Effector memory CD4-positive, alpha-beta T cell (primary cell): ENCODE measurements around the gene TBC1D3B.

Experiments
- DNase-seq, 3 donors: peaks; one replicate each; pipeline ENCODE4 v3.0.0-alpha.2; 2020
- H3K27ac ChIP-seq: 2 replicates; pipeline ENCODE4 v1.7.0; 2013; ENCODE audit warnings: mild to moderate bottlenecking, low read length, moderate library complexity; ENCODE audit not compliant: insufficient read depth, poor library complexity, severe bottlenecking
- H3K27me3 ChIP-seq: replicated peaks from 2 replicates; pipeline ENCODE4 v1.7.0; 2013; ENCODE audit warnings: mild to moderate bottlenecking, low read length; ENCODE audit not compliant: insufficient read depth, control insufficient read depth, poor library complexity, severe bottlenecking
- H3K36me3 ChIP-seq: 2 replicates; pipeline ENCODE4 v1.7.0; 2013; ENCODE audit warnings: mild to moderate bottlenecking, low read length, moderate library complexity; ENCODE audit not compliant: control insufficient read depth, insufficient read depth
- H3K4me1 ChIP-seq: 2 replicates; pipeline ENCODE4 v1.7.0; 2013; ENCODE audit warnings: low read length, mild to moderate bottlenecking; ENCODE audit not compliant: control insufficient read depth, insufficient read depth, poor library complexity, severe bottlenecking
- H3K4me3 ChIP-seq: 2 replicates; pipeline ENCODE4 v1.7.0; 2013; ENCODE audit warnings: low read length, low read depth, mild to moderate bottlenecking; ENCODE audit not compliant: insufficient read depth, poor library complexity, severe bottlenecking
- H3K9me3 ChIP-seq: 2 replicates; pipeline ENCODE4 v1.7.0; 2013; ENCODE audit warnings: mild to moderate bottlenecking, low read length, moderate library complexity; ENCODE audit not compliant: control insufficient read depth

Gene TBC1D3B

DNA sequence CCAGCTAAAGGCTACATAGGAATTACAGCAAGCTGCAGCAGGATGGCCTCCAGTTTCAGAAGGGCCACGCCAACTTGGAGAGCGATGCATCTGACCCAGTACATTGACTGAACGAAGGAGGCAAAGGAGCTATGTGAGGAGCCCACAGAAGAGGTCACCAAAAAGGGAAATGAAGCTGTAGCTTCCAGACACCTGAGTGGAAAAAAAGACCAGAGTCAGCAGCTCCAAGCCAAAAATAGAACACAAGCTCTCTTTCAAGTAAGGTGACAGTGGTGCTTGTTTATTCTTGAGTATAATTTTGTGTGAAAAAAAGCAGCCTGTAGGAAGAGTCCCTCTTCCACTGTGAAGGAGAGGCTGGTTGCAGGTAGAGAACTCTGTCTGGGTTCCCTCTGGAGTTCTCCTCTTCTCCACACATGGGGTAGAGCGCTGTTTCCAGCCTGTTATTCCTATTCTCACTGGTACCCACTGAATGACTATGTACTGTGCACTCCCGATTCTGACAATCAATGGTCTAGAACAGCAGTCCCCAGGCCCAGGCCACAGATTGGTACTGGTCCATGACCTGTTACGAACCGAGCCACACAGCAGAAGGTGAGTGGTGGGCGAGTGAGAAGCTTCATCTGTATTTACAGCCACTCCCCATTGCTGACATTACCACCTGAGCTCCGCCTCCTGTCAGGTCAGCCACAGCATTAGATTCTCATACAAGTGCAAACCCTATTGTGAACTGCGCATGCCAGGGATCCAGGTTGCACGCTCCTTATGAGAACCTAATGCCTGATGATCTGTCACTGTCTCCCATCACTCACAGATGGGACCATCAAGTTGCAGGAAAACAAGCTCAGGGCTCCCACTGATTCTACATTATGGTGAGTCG, 57.7 kb downstream of the TBC1D3B start:
- no peak overlapping the region for H3K27ac ChIP-seq
- no peaks in the 10 kb centered on the region for H3K4me1 ChIP-seq
- no peak for DNase-seq
- H3K27me3 ChIP-seq = no peaks in the 10 kb centered on the region
- H3K36me3 ChIP-seq = no peaks in the 10 kb centered on the region
- H3K4me3 ChIP-seq = no peak overlapping the region
- H3K9me3 ChIP-seq = no peaks in the 10 kb centered on the region

DNA sequence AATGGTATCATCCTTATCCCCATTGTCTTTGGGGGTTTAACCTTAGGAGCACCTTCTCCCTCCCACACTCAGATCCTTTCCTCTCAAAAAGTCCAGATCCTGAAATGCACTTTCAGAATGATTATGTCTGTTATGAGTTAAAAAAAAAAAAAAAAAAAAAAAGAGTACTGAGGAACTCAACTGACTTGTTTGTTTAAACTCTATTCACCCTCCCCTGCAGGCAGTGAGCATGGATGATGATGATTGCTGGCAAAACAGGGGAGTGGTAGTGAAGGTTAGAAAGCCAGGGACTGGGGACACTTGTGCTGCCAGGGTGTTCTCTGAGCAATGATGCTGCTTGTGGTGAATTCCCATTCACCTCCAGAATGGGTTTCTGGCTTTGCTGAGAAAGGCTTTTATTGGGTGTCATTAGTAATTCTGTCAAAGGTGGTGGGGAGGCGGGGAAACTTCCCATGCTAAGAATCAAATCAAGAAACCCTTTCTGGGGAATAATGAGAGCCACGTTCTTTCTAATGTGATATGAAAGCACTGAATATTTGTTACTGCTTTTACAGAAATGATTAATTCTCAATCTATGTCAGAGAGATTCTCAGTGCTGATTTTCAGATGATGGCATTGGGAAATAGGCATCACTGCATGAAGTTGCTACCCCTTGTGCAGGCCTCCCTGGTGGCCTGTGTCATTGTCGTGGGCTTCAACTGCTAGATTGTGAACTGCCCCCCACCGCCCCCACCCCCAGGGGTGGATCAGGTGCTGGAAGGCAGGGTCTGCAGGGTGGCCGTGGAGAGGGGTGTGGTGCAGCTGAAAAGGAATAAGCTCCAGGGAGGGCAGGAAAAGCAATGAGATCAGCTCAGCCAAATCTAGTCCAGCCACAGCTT, 58.7 kb downstream of the TBC1D3B start:
- Histone ChIP-seq H3K36me3 (no peaks in the 10 kb centered on the region), H3K27ac (no peak overlapping the region), H3K27me3 (no peaks in the 10 kb centered on the region), H3K4me3 (no peak overlapping the region), H3K9me3 (no peaks in the 10 kb centered on the region), H3K4me1 (no peaks in the 10 kb centered on the region)
- DNase-seq = no peak
